ENCODE measurements around the gene TMED3.
"Not testable (repeated sequence)": the region's sequence is repeated elsewhere in the genome, so short reads cannot be mapped to it uniquely, and the experiment has no call there.

The TMED3 gene

GRCh38 chr15:79319973-79320372, 9.1 kb downstream of the TMED3 start:
- not testable (repeated sequence) for H3K27ac ChIP-seq (ENCODE audit: low read depth, low read length); H3K4me3 ChIP-seq (ENCODE audit: low read depth, low read length); H3K9me3 ChIP-seq (ENCODE audit: control insufficient read depth, insufficient read depth, low read depth, low read length); H3K4me1 ChIP-seq (ENCODE audit: control insufficient read depth, insufficient read depth, low read length); H3K9ac ChIP-seq (ENCODE audit: low read length); H3K27me3 ChIP-seq (ENCODE audit: control insufficient read depth, insufficient read depth, low read length)
- H3K36me3 ChIP-seq (ENCODE audit: control insufficient read depth, insufficient read depth, low read length): peaks cover 81% of the 10 kb centered on the region

GRCh38 chr15:79321876-79322275, 11.0 kb downstream of the TMED3 start:
- Histone ChIP-seq H3K9me3 (ENCODE audit: control insufficient read depth, insufficient read depth, low read depth, low read length) (no peaks in the 10 kb centered on the region), H3K27me3 (ENCODE audit: control insufficient read depth, insufficient read depth, low read length) (no peaks in the 10 kb centered on the region), H3K4me3 (ENCODE audit: low read depth, low read length) (no peak overlapping the region), H3K27ac (ENCODE audit: low read depth, low read length) (no peak overlapping the region), H3K36me3 (ENCODE audit: control insufficient read depth, insufficient read depth, low read length) (peaks cover 62% of the 10 kb centered on the region), H3K9ac (ENCODE audit: low read length) (no peak overlapping the region), H3K4me1 (ENCODE audit: control insufficient read depth, insufficient read depth, low read length) (no peaks in the 10 kb centered on the region)

- no peak overlapping the region for H3K9ac ChIP-seq (ENCODE audit: low read length)
- H3K4me3 ChIP-seq (ENCODE audit: low read depth, low read length): no peak overlapping the region
- no peaks in the 10 kb centered on the region for H3K9me3 ChIP-seq (ENCODE audit: control insufficient read depth, insufficient read depth, low read depth, low read length)
- no peak overlapping the region for H3K27ac ChIP-seq (ENCODE audit: low read depth, low read length)
- H3K27me3 ChIP-seq (ENCODE audit: control insufficient read depth, insufficient read depth, low read length): no peaks in the 10 kb centered on the region
- H3K4me1 ChIP-seq (ENCODE audit: control insufficient read depth, insufficient read depth, low read length): no peaks in the 10 kb centered on the region
- peaks cover 57% of the 10 kb centered on the region for H3K36me3 ChIP-seq (ENCODE audit: control insufficient read depth, insufficient read depth, low read length)
These were observed 11.4 kb downstream of the TMED3 start for GRCh38 chr15:79322306-79322705.

GRCh38 chr15:79322945-79323344, 12.0 kb downstream of the TMED3 start:
- no peaks in the 10 kb centered on the region for H3K9me3 ChIP-seq (ENCODE audit: control insufficient read depth, insufficient read depth, low read depth, low read length)
- H3K27me3 ChIP-seq (ENCODE audit: control insufficient read depth, insufficient read depth, low read length): no peaks in the 10 kb centered on the region
- H3K9ac ChIP-seq (ENCODE audit: low read length): no peak overlapping the region
- no peak overlapping the region for H3K27ac ChIP-seq (ENCODE audit: low read depth, low read length)
- no peaks in the 10 kb centered on the region for H3K4me1 ChIP-seq (ENCODE audit: control insufficient read depth, insufficient read depth, low read length)
- peaks cover 51% of the 10 kb centered on the region for H3K36me3 ChIP-seq (ENCODE audit: control insufficient read depth, insufficient read depth, low read length)
- H3K4me3 ChIP-seq (ENCODE audit: low read depth, low read length): no peak overlapping the region

- Histone ChIP-seq H3K27ac (ENCODE audit: low read depth, low read length) (peak overlapping the region; percentile 7), H3K9me3 (ENCODE audit: control insufficient read depth, insufficient read depth, low read depth, low read length) (no peaks in the 10 kb centered on the region), H3K9ac (ENCODE audit: low read length) (no peak overlapping the region), H3K27me3 (ENCODE audit: control insufficient read depth, insufficient read depth, low read length) (no peaks in the 10 kb centered on the region), H3K4me3 (ENCODE audit: low read depth, low read length) (no peak overlapping the region), H3K36me3 (ENCODE audit: control insufficient read depth, insufficient read depth, low read length) (peaks cover 5% of the 10 kb centered on the region), H3K4me1 (ENCODE audit: control insufficient read depth, insufficient read depth, low read length) (peaks cover 6% of the 10 kb centered on the region; the same call in 1 of the 2 replicates)
These were observed 18.3 kb downstream of the TMED3 start for GRCh38 chr15:79329171-79329611.

- Histone ChIP-seq H3K9ac (ENCODE audit: low read length) (no peak overlapping the region), H3K9me3 (ENCODE audit: control insufficient read depth, insufficient read depth, low read depth, low read length) (no peaks in the 10 kb centered on the region), H3K27me3 (ENCODE audit: control insufficient read depth, insufficient read depth, low read length) (no peaks in the 10 kb centered on the region), H3K4me1 (ENCODE audit: control insufficient read depth, insufficient read depth, low read length) (peaks cover 6% of the 10 kb centered on the region; the same call in 1 of the 2 replicates), H3K36me3 (ENCODE audit: control insufficient read depth, insufficient read depth, low read length) (peaks cover 5% of the 10 kb centered on the region; the same call in 1 of the 2 replicates), H3K4me3 (ENCODE audit: low read depth, low read length) (no peak overlapping the region), H3K27ac (ENCODE audit: low read depth, low read length) (no peak overlapping the region)
These were observed 22.1 kb downstream of the TMED3 start for GRCh38 chr15:79332824-79333510.

- Histone ChIP-seq H3K4me1 (ENCODE audit: control insufficient read depth, insufficient read depth, low read length) (no peaks in the 10 kb centered on the region), H3K9ac (ENCODE audit: low read length) (no peak overlapping the region), H3K9me3 (ENCODE audit: control insufficient read depth, insufficient read depth, low read depth, low read length) (peaks cover 9% of the 10 kb centered on the region), H3K36me3 (ENCODE audit: control insufficient read depth, insufficient read depth, low read length) (no peaks in the 10 kb centered on the region), H3K27me3 (ENCODE audit: control insufficient read depth, insufficient read depth, low read length) (no peaks in the 10 kb centered on the region), H3K27ac (ENCODE audit: low read depth, low read length) (no peak overlapping the region), H3K4me3 (ENCODE audit: low read depth, low read length) (no peak overlapping the region)
These were observed 26.7 kb downstream of the TMED3 start for GRCh38 chr15:79337591-79337990.

GRCh38 chr15:79339588-79340314, 28.8 kb downstream of the TMED3 start:
- Histone ChIP-seq H3K4me3 (ENCODE audit: low read depth, low read length) (no peak overlapping the region), H3K36me3 (ENCODE audit: control insufficient read depth, insufficient read depth, low read length) (no peaks in the 10 kb centered on the region), H3K27me3 (ENCODE audit: control insufficient read depth, insufficient read depth, low read length) (no peaks in the 10 kb centered on the region), H3K9ac (ENCODE audit: low read length) (no peak overlapping the region), H3K9me3 (ENCODE audit: control insufficient read depth, insufficient read depth, low read depth, low read length) (peaks cover 9% of the 10 kb centered on the region), H3K27ac (ENCODE audit: low read depth, low read length) (no peak overlapping the region), H3K4me1 (ENCODE audit: control insufficient read depth, insufficient read depth, low read length) (no peaks in the 10 kb centered on the region)

- Histone ChIP-seq H3K27ac (ENCODE audit: low read depth, low read length) (no peak overlapping the region), H3K9ac (ENCODE audit: low read length) (no peak overlapping the region), H3K4me1 (ENCODE audit: control insufficient read depth, insufficient read depth, low read length) (no peaks in the 10 kb centered on the region), H3K27me3 (ENCODE audit: control insufficient read depth, insufficient read depth, low read length) (no peaks in the 10 kb centered on the region), H3K9me3 (ENCODE audit: control insufficient read depth, insufficient read depth, low read depth, low read length) (peaks cover 9% of the 10 kb centered on the region), H3K4me3 (ENCODE audit: low read depth, low read length) (no peak overlapping the region), H3K36me3 (ENCODE audit: control insufficient read depth, insufficient read depth, low read length) (no peaks in the 10 kb centered on the region)
These were observed 29.3 kb downstream of the TMED3 start for GRCh38 chr15:79340315-79340602.

- Histone ChIP-seq H3K36me3 (ENCODE audit: control insufficient read depth, insufficient read depth, low read length) (no peaks in the 10 kb centered on the region), H3K4me1 (ENCODE audit: control insufficient read depth, insufficient read depth, low read length) (no peaks in the 10 kb centered on the region), H3K4me3 (ENCODE audit: low read depth, low read length) (no peak overlapping the region), H3K9ac (ENCODE audit: low read length) (no peak overlapping the region), H3K27ac (ENCODE audit: low read depth, low read length) (no peak overlapping the region), H3K27me3 (ENCODE audit: control insufficient read depth, insufficient read depth, low read length) (no peaks in the 10 kb centered on the region), H3K9me3 (ENCODE audit: control insufficient read depth, insufficient read depth, low read depth, low read length) (peaks cover 9% of the 10 kb centered on the region)
These were observed 30.5 kb downstream of the TMED3 start for GRCh38 chr15:79341396-79341795.

GRCh38 chr15:79349525-79349924, 38.6 kb downstream of the TMED3 start:
- Histone ChIP-seq H3K36me3 (ENCODE audit: control insufficient read depth, insufficient read depth, low read length) (no peaks in the 10 kb centered on the region), H3K9me3 (ENCODE audit: control insufficient read depth, insufficient read depth, low read depth, low read length) (no peaks in the 10 kb centered on the region), H3K27me3 (ENCODE audit: control insufficient read depth, insufficient read depth, low read length) (no peaks in the 10 kb centered on the region), H3K9ac (ENCODE audit: low read length) (no peak overlapping the region), H3K4me1 (ENCODE audit: control insufficient read depth, insufficient read depth, low read length) (no peaks in the 10 kb centered on the region), H3K27ac (ENCODE audit: low read depth, low read length) (no peak overlapping the region), H3K4me3 (ENCODE audit: low read depth, low read length) (no peak overlapping the region)

All from HUES6 (cell line).